ENCODE measurements around the gene CHST11. TPM values are rescaled to one million over a fixed set of nuclear protein-coding genes. Genes with fewer than 3 reads are reported as not detected.

The CHST11 gene
- total RNA-seq, 1 experiment from 2014 or later: 0.25 TPM

DNA sequence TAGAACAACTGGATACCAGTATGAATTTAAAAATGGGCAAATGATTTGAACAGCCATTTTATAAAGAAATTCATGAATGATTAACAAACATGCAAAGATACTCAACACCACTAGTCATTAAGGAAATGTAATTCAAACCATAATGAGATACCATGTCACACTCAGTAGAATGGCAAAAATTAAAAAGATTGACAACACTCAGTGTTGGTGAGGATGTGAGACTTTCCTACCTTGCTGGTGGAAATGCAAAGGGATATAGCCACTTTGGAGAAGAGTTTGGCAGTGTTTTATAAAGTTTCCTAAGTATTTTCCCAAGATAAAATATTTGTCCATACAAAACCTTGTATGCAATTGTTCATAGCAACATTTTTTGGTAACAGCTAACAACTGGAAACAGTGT lies 6.0 kb upstream of the CHST11 start:
- Mint-ChIP-seq H3K9me3 (ENCODE audit: unreplicated experiment) (no peaks in the 10 kb centered on the region), H3K4me1 (ENCODE audit: low read depth, unreplicated experiment) (no peaks in the 10 kb centered on the region), H3K27ac (ENCODE audit: unreplicated experiment) (no peak overlapping the region), H3K36me3 (ENCODE audit: insufficient read depth, unreplicated experiment) (no peaks in the 10 kb centered on the region), H3K27me3 (ENCODE audit: insufficient read depth, unreplicated experiment) (peaks cover 20% of the 10 kb centered on the region), H3K4me3 (ENCODE audit: unreplicated experiment) (no peak overlapping the region)
- CTCF ChIA-PET: no interaction called here
- H3K36me3 ChIP-seq (ENCODE audit: control insufficient read depth, insufficient read depth, low read length): no peaks in the 10 kb centered on the region
- no TSS peak for BruUV-seq (replicated peaks)
- H3K27me3 ChIP-seq (replicated peaks; ENCODE audit: control insufficient read depth, insufficient read depth, low read length): no peaks in the 10 kb centered on the region
- no peak overlapping the region for H3K4me3 ChIP-seq (ENCODE audit: low read depth, low read length)
- intact Hi-C loops (cut with micrococcal nuclease; ENCODE audit: unreplicated experiment): no loop called here
- POLR2A ChIA-PET: no interaction called here
- TF ChIP-seq, protein P1, sequence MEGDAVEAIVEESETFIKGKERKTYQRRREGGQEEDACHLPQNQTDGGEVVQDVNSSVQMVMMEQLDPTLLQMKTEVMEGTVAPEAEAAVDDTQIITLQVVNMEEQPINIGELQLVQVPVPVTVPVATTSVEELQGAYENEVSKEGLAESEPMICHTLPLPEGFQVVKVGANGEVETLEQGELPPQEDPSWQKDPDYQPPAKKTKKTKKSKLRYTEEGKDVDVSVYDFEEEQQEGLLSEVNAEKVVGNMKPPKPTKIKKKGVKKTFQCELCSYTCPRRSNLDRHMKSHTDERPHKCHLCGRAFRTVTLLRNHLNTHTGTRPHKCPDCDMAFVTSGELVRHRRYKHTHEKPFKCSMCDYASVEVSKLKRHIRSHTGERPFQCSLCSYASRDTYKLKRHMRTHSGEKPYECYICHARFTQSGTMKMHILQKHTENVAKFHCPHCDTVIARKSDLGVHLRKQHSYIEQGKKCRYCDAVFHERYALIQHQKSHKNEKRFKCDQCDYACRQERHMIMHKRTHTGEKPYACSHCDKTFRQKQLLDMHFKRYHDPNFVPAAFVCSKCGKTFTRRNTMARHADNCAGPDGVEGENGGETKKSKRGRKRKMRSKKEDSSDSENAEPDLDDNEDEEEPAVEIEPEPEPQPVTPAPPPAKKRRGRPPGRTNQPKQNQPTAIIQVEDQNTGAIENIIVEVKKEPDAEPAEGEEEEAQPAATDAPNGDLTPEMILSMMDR (IDR thresholded peaks at IDR 0.05; ENCODE audit: insufficient read depth in 1 of 2, low read depth in 1 of 2, low read length in 1 of 2, severe bottlenecking in 1 of 2, unreplicated experiment in 1 of 2): no peak
- H3K9me3 ChIP-seq: no peaks in the 10 kb centered on the region
- DNase-seq: no peak
- H3K4me1 ChIP-seq: no peaks in the 10 kb centered on the region

DNA sequence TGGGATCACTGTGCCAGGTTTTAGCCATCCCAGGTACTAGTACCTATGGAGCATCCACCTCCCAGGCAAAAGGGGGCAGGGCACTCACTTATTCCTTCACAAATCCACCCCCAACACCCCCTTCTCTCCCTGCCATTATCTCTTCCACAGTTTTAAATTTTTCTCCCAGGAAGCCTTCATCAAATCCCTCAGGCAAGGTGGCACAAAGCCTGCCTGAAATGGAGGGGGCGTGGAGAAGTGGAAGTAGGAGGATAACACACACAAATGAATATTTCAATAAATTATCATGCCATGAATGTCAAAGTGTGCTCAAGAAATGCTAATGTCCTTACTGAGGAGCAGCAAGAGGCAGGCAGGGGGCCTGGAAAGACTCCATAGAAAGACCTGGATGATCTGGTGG lies 4.7 kb upstream of the CHST11 start:
- BruUV-seq (replicated peaks): no TSS peak
- ChIA-PET POLR2A (no interaction called here), CTCF (no interaction called here)
- peaks cover 24% of the 10 kb centered on the region for H3K27me3 Mint-ChIP-seq (ENCODE audit: insufficient read depth, unreplicated experiment)
- intact Hi-C loops (cut with micrococcal nuclease; ENCODE audit: unreplicated experiment): no loop called here
- H3K36me3 Mint-ChIP-seq (ENCODE audit: insufficient read depth, unreplicated experiment): peaks cover 5% of the 10 kb centered on the region
- no peaks in the 10 kb centered on the region for H3K27me3 ChIP-seq (replicated peaks; ENCODE audit: control insufficient read depth, insufficient read depth, low read length)
- H3K4me1 Mint-ChIP-seq (ENCODE audit: low read depth, unreplicated experiment): no peaks in the 10 kb centered on the region
- TF ChIP-seq, protein P1 (IDR thresholded peaks at IDR 0.05; ENCODE audit: insufficient read depth in 1 of 2, low read depth in 1 of 2, low read length in 1 of 2, severe bottlenecking in 1 of 2, unreplicated experiment in 1 of 2): no peak
- no peaks in the 10 kb centered on the region for H3K36me3 ChIP-seq (ENCODE audit: control insufficient read depth, insufficient read depth, low read length)
- DNase-seq: no peak
- no peak overlapping the region for H3K27ac Mint-ChIP-seq (ENCODE audit: unreplicated experiment)
- H3K4me3 Mint-ChIP-seq (ENCODE audit: unreplicated experiment): no peak overlapping the region
- H3K4me3 ChIP-seq (ENCODE audit: low read depth, low read length): no peak overlapping the region
- H3K9me3 ChIP-seq: no peaks in the 10 kb centered on the region
- no peaks in the 10 kb centered on the region for H3K4me1 ChIP-seq
- H3K9me3 Mint-ChIP-seq (ENCODE audit: unreplicated experiment): no peaks in the 10 kb centered on the region

DNA sequence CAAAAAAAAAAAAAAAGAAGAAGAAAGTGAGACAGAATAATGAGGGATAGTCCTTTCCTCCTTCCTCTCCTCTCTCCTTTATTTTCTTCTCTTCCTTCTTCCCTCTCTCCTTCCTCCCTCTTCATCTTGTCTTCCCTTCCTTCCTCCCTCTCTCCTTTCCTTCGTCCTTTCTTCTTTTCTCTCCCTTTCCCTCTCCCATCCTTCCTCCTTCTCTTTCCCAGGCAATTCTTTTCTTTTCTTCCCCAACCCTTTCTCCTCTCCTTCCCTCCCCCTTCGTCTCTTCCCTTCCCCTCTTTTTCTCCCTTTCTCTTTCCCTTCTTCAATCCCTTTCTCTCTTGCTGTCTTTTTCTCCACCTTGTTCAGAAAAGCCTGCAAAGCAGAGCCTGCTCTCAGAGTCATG lies 3.6 kb upstream of the CHST11 start:
- H3K27me3 Mint-ChIP-seq (ENCODE audit: insufficient read depth, unreplicated experiment): peaks cover 28% of the 10 kb centered on the region

More for the DNA sequence above, 3.6 kb upstream of the CHST11 start:
- TF ChIP-seq, protein P1 (IDR thresholded peaks at IDR 0.05; ENCODE audit: insufficient read depth in 1 of 2, low read depth in 1 of 2, low read length in 1 of 2, severe bottlenecking in 1 of 2, unreplicated experiment in 1 of 2): no peak
- H3K4me3 ChIP-seq (ENCODE audit: low read depth, low read length): no peak overlapping the region
- H3K36me3 ChIP-seq (ENCODE audit: control insufficient read depth, insufficient read depth, low read length): no peaks in the 10 kb centered on the region
- Mint-ChIP-seq H3K4me3 (ENCODE audit: unreplicated experiment) (no peak overlapping the region), H3K9me3 (ENCODE audit: unreplicated experiment) (no peaks in the 10 kb centered on the region), H3K4me1 (ENCODE audit: low read depth, unreplicated experiment) (no peaks in the 10 kb centered on the region), H3K27ac (ENCODE audit: unreplicated experiment) (no peak overlapping the region), H3K36me3 (ENCODE audit: insufficient read depth, unreplicated experiment) (peaks cover 5% of the 10 kb centered on the region)
- ChIA-PET POLR2A (no interaction called here), CTCF (no interaction called here)
- no TSS peak for BruUV-seq (replicated peaks)
- H3K4me1 ChIP-seq: no peaks in the 10 kb centered on the region; the same call in 1 of the 2 replicates
- DNase-seq: no peak
- H3K9me3 ChIP-seq: no peaks in the 10 kb centered on the region
- intact Hi-C loops (cut with micrococcal nuclease; ENCODE audit: unreplicated experiment): no loop called here
- H3K27me3 ChIP-seq (replicated peaks; ENCODE audit: control insufficient read depth, insufficient read depth, low read length): no peaks in the 10 kb centered on the region

Data from Caco-2 (cell line).